ENCODE measurements around the gene ATP11A.

The ATP11A gene

GRCh38 chr13:112891477-112892401, 201.9 kb downstream of the ATP11A start:
- no peak overlapping the region for H3K4me2 ChIP-seq
- no peak overlapping the region for H3K27ac ChIP-seq
- no peaks in the 10 kb centered on the region for H3K27me3 ChIP-seq (ENCODE audit: insufficient read depth, low read depth)
- no peak overlapping the region for H2AFZ ChIP-seq (ENCODE audit: low read depth)
- H3K4me3 ChIP-seq (IDR thresholded peaks at IDR 0.05; ENCODE audit: insufficient read depth, low read depth, low read length) = no peak overlapping the region
- H3K36me3 ChIP-seq (ENCODE audit: insufficient read depth) = no peaks in the 10 kb centered on the region
- H3K4me1 ChIP-seq (ENCODE audit: low read depth, poor library complexity, severe bottlenecking) = no peaks in the 10 kb centered on the region
- H3K79me2 ChIP-seq (ENCODE audit: insufficient read depth, low read depth) = no peaks in the 10 kb centered on the region
- H3K9ac ChIP-seq = no peak overlapping the region
- TF ChIP-seq CTCF (conservative IDR thresholded peaks at IDR 0.05; ENCODE audit: low read depth, low read length) = no peak
- no peaks in the 10 kb centered on the region for H4K20me1 ChIP-seq (ENCODE audit: insufficient read depth)

GRCh38 chr13:112892426-112893206, 202.8 kb downstream of the ATP11A start:
- Histone ChIP-seq H3K9ac (no peak overlapping the region), H4K20me1 (ENCODE audit: insufficient read depth) (no peaks in the 10 kb centered on the region), H3K4me2 (no peak overlapping the region), H3K4me1 (ENCODE audit: low read depth, poor library complexity, severe bottlenecking) (no peaks in the 10 kb centered on the region), H3K79me2 (ENCODE audit: insufficient read depth, low read depth) (no peaks in the 10 kb centered on the region), H2AFZ (ENCODE audit: low read depth) (no peak overlapping the region), H3K27ac (no peak overlapping the region), H3K4me3 (IDR thresholded peaks at IDR 0.05; ENCODE audit: insufficient read depth, low read depth, low read length) (no peak overlapping the region), H3K27me3 (ENCODE audit: insufficient read depth, low read depth) (no peaks in the 10 kb centered on the region), H3K36me3 (ENCODE audit: insufficient read depth) (no peaks in the 10 kb centered on the region)
- no peak for TF ChIP-seq CTCF (conservative IDR thresholded peaks at IDR 0.05; ENCODE audit: low read depth, low read length)

GRCh38 chr13:112893207-112893569, 203.3 kb downstream of the ATP11A start:
- Histone ChIP-seq H3K4me3 (IDR thresholded peaks at IDR 0.05; ENCODE audit: insufficient read depth, low read depth, low read length) (no peak overlapping the region), H3K27ac (no peak overlapping the region), H3K9ac (no peak overlapping the region), H3K79me2 (ENCODE audit: insufficient read depth, low read depth) (no peaks in the 10 kb centered on the region), H3K36me3 (ENCODE audit: insufficient read depth) (no peaks in the 10 kb centered on the region), H3K4me2 (no peak overlapping the region), H3K27me3 (ENCODE audit: insufficient read depth, low read depth) (no peaks in the 10 kb centered on the region), H2AFZ (ENCODE audit: low read depth) (no peak overlapping the region), H3K4me1 (ENCODE audit: low read depth, poor library complexity, severe bottlenecking) (no peaks in the 10 kb centered on the region), H4K20me1 (ENCODE audit: insufficient read depth) (no peaks in the 10 kb centered on the region)
- no peak for TF ChIP-seq CTCF (conservative IDR thresholded peaks at IDR 0.05; ENCODE audit: low read depth, low read length)

GRCh38 chr13:112893570-112894422, 204.0 kb downstream of the ATP11A start:
- Histone ChIP-seq H4K20me1 (ENCODE audit: insufficient read depth) (no peaks in the 10 kb centered on the region), H3K4me1 (ENCODE audit: low read depth, poor library complexity, severe bottlenecking) (no peaks in the 10 kb centered on the region), H3K27ac (no peak overlapping the region), H2AFZ (ENCODE audit: low read depth) (no peak overlapping the region), H3K9ac (no peak overlapping the region), H3K4me2 (no peak overlapping the region), H3K4me3 (IDR thresholded peaks at IDR 0.05; ENCODE audit: insufficient read depth, low read depth, low read length) (no peak overlapping the region), H3K36me3 (ENCODE audit: insufficient read depth) (no peaks in the 10 kb centered on the region), H3K27me3 (ENCODE audit: insufficient read depth, low read depth) (no peaks in the 10 kb centered on the region), H3K79me2 (ENCODE audit: insufficient read depth, low read depth) (no peaks in the 10 kb centered on the region)
- TF ChIP-seq CTCF (conservative IDR thresholded peaks at IDR 0.05; ENCODE audit: low read depth, low read length) = no peak
